Adrenal gland (tissue), 12 donors: Measurements from ENCODE around the gene MDFI. TPM values are rescaled to one million over a fixed set of nuclear protein-coding genes. Genes with fewer than 3 reads are reported as not detected.

Source experiments
- DNase-seq, 7 donors: peaks; one replicate each; pipeline ENCODE4 v3.0.0-alpha.2; 2019 to 2020
- H3K27ac ChIP-seq, 5 donors: fragments of 200-600 bp; sonication (generic) in 4 of 5; 1 replicate in 3 of 5; 2 replicates in 2 of 5; pipeline versions ENCODE4 v1.5.1 to v1.8.0; 2016 to 2020; ENCODE audit warnings: mild to moderate bottlenecking in 1 of 5
- H3K27me3 ChIP-seq: fragments of 200-600 bp; 2 replicates; pipeline ENCODE4 v1.8.0; 2021
- H3K36me3 ChIP-seq, 2 donors: fragments of 200-600 bp; replicated peaks in 1 of 2; 1 replicate in 1 of 2; 2 replicates in 1 of 2; pipeline versions ENCODE4 v1.5.1 to v1.8.0; 2018 to 2022
- H3K4me1 ChIP-seq, 2 donors: fragments of 200-600 bp; replicated peaks in 1 of 2; 1 replicate in 1 of 2; 2 replicates in 1 of 2; pipeline versions ENCODE4 v1.5.1 to v1.8.0; 2018 to 2021
- H3K4me3 ChIP-seq, 4 donors: fragments of 200-600 bp; sonication (generic) in 3 of 4; one replicate each; pipeline ENCODE4 v1.5.1; 2016 to 2018
- H3K9me3 ChIP-seq, 3 donors: fragments of 200-600 bp; sonication (generic) in 1 of 3; replicated peaks in 1 of 3; 1 replicate in 2 of 3; 2 replicates in 1 of 3; pipeline versions ENCODE4 v1.5.1 to v1.8.0; 2016 to 2021
- POLR2A ChIP-seq, 2 donors: fragments of 450-650 bp; IDR thresholded peaks; one replicate each; pipeline ENCODE4 v1.6.1; 2017; ENCODE audit warnings: antibody characterized with exemption in 2 of 2, mild to moderate bottlenecking in 2 of 2, moderate library complexity in 1 of 2
- WGBS, 4 donors: extraction: QIAGEN DNeasy Blood & Tissue Kit in 2 of 4; methylation state at CpG; one replicate each; pipeline versions ENCODE4 v1.1.5 to v1.1.7; 2013 to 2017; 5-methylcytosine and 5-hydroxymethylcytosine counted together
- intact Hi-C, 2 donors: fragments of 100-400 bp; cut with DNase I; formaldehyde crosslinking; loops; one replicate each; pipeline versions ENCODE4 v1.14.1 to v1.15.0; 2022 to 2023
- polyA plus RNA-seq, 3 donors: library from polyadenylated mRNA; stranded (reverse); fragments of 200-250 nt in 2 of 3; fragments of 350-450 nt in 1 of 3; fragmentation: Illumina TruSeq in 1 of 3; extraction: RNeasy Lipid Tissue Mini Kit (QIAGEN cat#74804) in 1 of 3; gene quantifications; one replicate each; pipeline ENCODE4 v1.2.3, GENCODE V29; 2013 to 2014
- total RNA-seq, 9 donors: library from RNA; depleted of rRNA in 4 of 9; stranded (reverse); fragments of >200 nt in 4 of 9; fragments of 120-200 nt in 1 of 9; fragmentation: NEBNext Ultra II Directional in 1 of 9; extraction: Animal tissue kit (Norgen Biotek cat#: 25700) in 1 of 9; gene quantifications; one replicate each; pipeline versions ENCODE4 v1.1.0 to v1.2.4, GENCODE V29; 2013 to 2023
- TF ChIP-seq, protein P1 (sequence below), 6 experiments: fragments of 450-650 bp in 4 of 6; fragments of 200-600 bp in 2 of 6; sonication (generic) in 1 of 6; IDR thresholded peaks; 1 replicate in 5 of 6; 2 replicates in 1 of 6; pipeline versions ENCODE4 v1.5.1 to v1.8.0; 2016 to 2021; ENCODE audit warnings: antibody characterized with exemption in 6 of 6, mild to moderate bottlenecking in 2 of 6, moderate library complexity in 1 of 6
- donor health status: healthy with polysubstance abuse.
- donor health status: Bipolar disorder and iron deficiency.
- donor health status: DM: yes; HTN: yes; CAD: no.
- donor health status: DM: no; HTN: no; CAD: no.
- donor health status: DM: no; HTN: no; CAD: no.
- donor health status: DM: yes; HTN: yes; CAD: no.

Gene MDFI
- total and polyA plus RNA-seq, 12 donors = 0.44 to 26.6 (median 11.7) TPM

DNA sequence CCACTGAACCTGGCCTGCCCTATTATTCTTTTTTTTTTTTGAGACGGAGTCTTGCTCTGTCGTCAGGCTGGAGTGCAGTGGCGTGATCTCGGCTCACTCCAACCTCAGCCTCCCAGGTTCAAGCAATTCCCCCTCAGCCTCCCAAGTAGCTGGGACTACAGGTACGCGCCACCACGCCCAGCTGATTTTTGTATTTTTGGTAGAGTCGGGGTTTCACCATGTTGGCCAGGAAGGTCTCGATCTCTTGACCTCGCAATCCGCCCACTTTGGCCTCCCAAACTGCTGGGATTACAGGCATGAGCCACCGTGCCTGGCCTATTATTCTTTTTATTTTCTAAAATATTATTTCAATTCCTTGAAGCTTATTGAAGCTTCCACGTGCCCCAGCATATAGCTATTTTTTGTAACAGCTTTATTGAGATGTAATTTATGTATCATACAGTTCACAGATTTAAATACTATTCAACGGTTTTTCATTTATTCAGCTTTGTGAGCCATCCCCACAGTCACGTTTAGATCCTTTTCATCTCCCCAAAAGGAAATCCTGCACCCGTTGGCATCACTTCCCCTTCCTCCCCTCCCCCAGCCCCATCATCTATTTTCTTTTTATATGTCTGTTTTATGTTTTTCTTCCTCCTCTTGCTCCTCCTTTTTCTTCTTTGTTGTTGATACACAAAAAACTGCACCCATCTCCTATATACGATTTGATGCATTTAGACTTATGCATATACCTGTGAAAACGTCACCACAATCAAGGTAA lies 13.5 kb upstream of the MDFI start:
- Histone ChIP-seq H3K27me3 (no peaks in the 10 kb centered on the region), H3K36me3 (no peaks in the 10 kb centered on the region), H3K4me1 (no peaks in the 10 kb centered on the region), H3K27ac (no peak overlapping the region), H3K9me3 (peaks cover 0 to 4% (median 0%) of the 10 kb centered on the region in 3 donors), H3K4me3 (no peak overlapping the region)
- no peak for DNase-seq
- intact Hi-C loops = no loop called here
- TF ChIP-seq, protein P1, sequence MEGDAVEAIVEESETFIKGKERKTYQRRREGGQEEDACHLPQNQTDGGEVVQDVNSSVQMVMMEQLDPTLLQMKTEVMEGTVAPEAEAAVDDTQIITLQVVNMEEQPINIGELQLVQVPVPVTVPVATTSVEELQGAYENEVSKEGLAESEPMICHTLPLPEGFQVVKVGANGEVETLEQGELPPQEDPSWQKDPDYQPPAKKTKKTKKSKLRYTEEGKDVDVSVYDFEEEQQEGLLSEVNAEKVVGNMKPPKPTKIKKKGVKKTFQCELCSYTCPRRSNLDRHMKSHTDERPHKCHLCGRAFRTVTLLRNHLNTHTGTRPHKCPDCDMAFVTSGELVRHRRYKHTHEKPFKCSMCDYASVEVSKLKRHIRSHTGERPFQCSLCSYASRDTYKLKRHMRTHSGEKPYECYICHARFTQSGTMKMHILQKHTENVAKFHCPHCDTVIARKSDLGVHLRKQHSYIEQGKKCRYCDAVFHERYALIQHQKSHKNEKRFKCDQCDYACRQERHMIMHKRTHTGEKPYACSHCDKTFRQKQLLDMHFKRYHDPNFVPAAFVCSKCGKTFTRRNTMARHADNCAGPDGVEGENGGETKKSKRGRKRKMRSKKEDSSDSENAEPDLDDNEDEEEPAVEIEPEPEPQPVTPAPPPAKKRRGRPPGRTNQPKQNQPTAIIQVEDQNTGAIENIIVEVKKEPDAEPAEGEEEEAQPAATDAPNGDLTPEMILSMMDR (IDR thresholded peaks at IDR 0.05) = no peak
- no peak for TF ChIP-seq POLR2A (IDR thresholded peaks at IDR 0.05)
- WGBS, 4 donors = 78 to 82% (median 81%) methylated on average over 15 to 18 of the region's 18 CpGs

DNA sequence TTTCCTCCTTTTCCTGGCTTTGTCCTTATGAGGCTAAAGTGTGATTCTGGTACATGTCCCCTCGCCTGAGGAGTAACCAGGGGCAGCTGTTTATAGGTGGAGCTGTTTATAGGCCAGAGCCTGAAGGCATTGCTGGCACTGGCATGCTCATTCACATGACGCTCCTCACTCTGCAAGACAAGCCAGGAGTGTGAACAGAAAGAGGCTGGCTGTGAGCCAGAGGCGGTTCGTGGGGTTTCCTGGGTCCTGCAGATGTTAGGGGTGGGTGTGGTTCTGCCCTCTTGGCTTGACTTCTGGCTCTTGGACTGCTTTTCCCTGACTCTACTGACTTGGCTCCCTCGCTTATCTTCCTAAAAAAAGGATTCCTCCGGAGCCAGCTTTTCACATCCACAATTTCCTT lies 12.8 kb upstream of the MDFI start:
- Histone ChIP-seq H3K4me3 (no peak overlapping the region), H3K9me3 (peaks cover 0 to 4% (median 0%) of the 10 kb centered on the region in 3 donors), H3K27me3 (no peaks in the 10 kb centered on the region), H3K27ac (no peak overlapping the region), H3K4me1 (no peaks in the 10 kb centered on the region), H3K36me3 (no peaks in the 10 kb centered on the region)
- TF ChIP-seq POLR2A (IDR thresholded peaks at IDR 0.05) = no peak
- TF ChIP-seq, protein P1 (IDR thresholded peaks at IDR 0.05) = no peak
- intact Hi-C loops = no loop called here
- WGBS, 4 donors = 53 to 74% (median 61%) methylated on average over 5 to 6 of the region's 6 CpGs
- DNase-seq = no peak

DNA sequence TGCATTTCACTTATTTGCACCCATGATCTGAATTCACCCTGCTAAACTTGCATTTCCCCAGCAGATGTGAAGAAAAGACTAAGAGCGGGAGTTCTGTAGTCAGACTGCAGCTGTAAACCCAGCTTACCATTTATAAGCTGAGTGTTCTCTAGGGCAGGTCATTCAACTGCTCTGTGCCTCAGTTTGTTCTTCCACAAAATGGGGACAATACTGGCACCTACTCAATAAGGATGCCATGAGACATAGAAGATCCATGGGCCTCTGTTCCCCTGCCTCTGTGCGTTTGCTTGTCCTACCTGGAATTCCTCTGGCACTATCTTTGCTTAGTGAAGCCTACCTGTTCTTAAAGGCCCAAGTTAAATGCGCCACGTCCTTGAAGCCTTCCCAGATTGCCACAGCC lies 12.2 kb upstream of the MDFI start:
- no peak overlapping the region for H3K27ac ChIP-seq

DNA sequence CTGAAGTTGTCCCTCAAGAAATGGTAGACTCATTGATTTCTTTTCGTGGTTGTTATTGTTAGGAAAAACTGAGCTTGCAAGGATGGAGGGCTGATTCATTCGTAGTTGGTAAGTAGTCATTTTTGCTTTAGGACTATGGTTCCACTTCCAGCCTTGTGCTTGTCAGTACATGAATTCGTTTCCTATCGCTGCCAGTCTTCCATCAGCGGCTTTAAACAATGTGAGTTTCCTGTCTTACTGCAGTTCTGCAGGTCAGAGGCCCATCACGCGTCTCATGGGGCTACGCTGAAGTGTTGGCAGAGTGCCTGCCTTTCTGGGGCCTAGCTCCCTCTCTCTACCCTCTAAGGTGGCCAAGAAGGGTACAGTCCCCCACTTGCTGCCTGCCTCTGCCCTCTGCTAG lies 11.4 kb upstream of the MDFI start:
- Histone ChIP-seq H3K27ac (no peak overlapping the region), H3K27me3 (no peaks in the 10 kb centered on the region), H3K4me1 (no peaks in the 10 kb centered on the region), H3K36me3 (no peaks in the 10 kb centered on the region), H3K9me3 (no peaks in the 10 kb centered on the region), H3K4me3 (no peak overlapping the region)
- no peak for TF ChIP-seq POLR2A (IDR thresholded peaks at IDR 0.05)
- TF ChIP-seq, protein P1 (IDR thresholded peaks at IDR 0.05) = no peak
- DNase-seq = no peak
- 67 to 81% (median 76%) methylated on average over 8 of the region's 8 CpGs for WGBS, 4 donors
- intact Hi-C loops = no loop called here

More for the DNA sequence above, 12.2 kb upstream of the MDFI start:
- H3K4me1 ChIP-seq = no peaks in the 10 kb centered on the region
- no peak overlapping the region for H3K4me3 ChIP-seq
- peaks cover 0 to 4% (median 0%) of the 10 kb centered on the region in 3 donors for H3K9me3 ChIP-seq
- no peaks in the 10 kb centered on the region for H3K27me3 ChIP-seq
- intact Hi-C loops = no loop called here
- TF ChIP-seq, protein P1 (IDR thresholded peaks at IDR 0.05) = no peak
- TF ChIP-seq POLR2A (IDR thresholded peaks at IDR 0.05) = no peak
- no peaks in the 10 kb centered on the region for H3K36me3 ChIP-seq
- WGBS, 4 donors = 85 to 91% (median 89%) methylated on average over 4 of the region's 4 CpGs
- DNase-seq = no peak
